GM04503 (cell line): ENCODE data around the gene WDR82.
A peak's percentile ranks its signal among the peaks of the same experiment; 100 is the strongest.

Experiments
- DNase-seq: peaks from one replicate; pipeline ENCODE4 v3.0.0-alpha.2; 2012; ENCODE audit warnings: low read depth

WDR82 gene

DNA sequence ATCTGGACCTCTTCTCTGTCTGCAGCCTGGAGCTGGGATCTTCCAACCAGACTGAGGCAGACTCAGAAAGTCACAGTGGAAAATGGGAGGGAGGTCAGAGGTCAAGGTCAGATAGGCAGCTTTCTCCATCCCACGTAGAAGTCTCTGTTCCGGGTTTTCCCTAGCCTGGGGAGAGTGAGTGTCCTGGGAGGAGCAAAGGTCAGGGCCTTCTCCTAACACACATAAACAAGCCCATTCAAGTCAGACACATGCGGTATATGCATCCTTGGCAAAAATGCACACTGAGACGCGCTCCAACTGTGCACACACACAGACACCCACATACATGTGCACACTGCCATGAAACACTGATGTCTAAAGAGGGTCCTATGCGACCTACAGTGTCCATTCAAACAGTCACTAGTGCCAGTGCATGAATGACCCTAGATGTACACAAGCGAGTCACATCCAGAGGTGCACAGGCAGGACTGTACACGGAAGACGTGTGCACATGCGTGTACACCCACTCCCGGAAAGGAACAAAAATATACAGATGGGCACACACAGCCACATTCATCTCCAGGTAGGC is 40.2 kb downstream of the WDR82 start:
- DNase-seq, result no peak

DNA sequence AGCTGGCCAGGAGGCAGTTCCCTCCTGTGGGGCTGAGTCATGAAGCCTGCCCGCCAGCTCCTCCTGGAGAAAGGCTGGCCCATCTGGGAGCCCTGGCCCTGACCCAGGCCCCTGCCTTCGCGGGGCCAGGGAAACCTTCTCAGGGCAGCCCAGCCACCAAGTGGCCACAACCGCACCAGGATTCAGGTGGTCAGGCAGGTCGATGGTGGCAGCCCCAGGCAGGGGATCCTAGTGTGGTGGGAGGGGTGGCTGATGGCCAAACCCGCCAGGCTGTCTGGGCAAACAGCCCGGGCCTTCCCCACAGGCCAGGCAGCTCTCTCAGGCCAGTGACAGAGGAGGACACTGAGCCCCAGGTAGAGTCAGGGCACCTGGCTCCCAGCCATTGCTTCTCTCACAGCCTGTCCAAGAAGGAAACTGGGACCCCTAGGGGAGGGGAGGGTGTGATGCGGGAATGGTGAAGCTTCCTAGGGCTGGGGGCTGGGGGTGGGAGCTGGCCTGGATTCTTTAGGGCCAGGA is 40.7 kb downstream of the WDR82 start:
- DNase-seq, result no peak

DNA sequence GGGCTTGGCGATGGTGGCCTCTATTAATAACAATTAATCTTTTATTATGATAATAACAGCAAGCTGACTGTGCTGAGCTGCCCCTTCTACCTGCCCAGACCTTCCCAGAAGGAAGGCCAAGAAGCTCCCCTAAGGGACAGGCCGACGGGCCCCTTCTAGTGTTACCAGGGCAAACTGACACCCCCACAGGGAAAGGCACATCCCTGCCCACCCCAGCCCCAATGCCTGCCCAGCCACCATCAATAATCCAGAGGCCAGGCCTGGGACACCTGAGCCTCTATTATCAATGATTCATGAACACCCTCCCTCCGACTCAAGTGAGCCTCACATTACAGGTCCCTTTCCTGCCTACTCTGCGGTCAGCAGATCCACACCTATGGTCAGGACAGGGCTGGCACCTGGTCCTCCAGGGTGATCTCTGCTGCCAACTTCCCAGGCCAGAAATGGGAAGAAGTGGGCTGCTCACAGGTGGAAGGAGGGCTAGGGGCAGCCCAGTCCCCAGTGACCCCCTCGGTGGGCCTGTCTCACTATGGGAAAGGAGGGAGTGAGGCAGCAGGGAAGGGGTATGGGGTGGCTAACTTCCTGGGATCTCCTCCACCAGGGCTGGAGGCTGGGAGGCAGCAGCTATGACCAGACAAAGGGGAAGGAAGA is 41.3 kb downstream of the WDR82 start:
- peak; percentile 67 for DNase-seq

DNA sequence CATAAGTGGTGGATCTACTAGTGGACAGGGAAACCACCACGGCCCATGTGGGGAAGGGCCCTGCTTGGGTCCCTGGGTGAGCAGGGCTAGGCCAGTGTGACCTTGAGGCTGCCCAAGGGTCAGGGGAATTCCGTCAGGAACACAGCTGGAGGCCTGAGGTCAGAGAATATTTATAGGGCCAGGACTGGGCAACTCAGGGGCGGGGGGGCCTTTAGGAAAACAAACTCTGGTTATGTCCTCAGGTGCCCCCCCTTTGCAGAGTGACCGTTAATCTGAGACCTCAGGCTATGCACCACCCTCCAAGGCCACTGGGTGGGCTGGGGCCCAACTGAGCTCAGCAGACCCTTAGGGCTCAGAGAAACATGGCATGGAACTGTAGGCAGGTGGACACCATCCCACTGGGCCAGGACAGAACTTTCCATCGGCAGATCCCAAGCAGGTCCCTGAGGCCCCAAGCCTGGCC is 42.0 kb downstream of the WDR82 start:
- no peak for DNase-seq

DNA sequence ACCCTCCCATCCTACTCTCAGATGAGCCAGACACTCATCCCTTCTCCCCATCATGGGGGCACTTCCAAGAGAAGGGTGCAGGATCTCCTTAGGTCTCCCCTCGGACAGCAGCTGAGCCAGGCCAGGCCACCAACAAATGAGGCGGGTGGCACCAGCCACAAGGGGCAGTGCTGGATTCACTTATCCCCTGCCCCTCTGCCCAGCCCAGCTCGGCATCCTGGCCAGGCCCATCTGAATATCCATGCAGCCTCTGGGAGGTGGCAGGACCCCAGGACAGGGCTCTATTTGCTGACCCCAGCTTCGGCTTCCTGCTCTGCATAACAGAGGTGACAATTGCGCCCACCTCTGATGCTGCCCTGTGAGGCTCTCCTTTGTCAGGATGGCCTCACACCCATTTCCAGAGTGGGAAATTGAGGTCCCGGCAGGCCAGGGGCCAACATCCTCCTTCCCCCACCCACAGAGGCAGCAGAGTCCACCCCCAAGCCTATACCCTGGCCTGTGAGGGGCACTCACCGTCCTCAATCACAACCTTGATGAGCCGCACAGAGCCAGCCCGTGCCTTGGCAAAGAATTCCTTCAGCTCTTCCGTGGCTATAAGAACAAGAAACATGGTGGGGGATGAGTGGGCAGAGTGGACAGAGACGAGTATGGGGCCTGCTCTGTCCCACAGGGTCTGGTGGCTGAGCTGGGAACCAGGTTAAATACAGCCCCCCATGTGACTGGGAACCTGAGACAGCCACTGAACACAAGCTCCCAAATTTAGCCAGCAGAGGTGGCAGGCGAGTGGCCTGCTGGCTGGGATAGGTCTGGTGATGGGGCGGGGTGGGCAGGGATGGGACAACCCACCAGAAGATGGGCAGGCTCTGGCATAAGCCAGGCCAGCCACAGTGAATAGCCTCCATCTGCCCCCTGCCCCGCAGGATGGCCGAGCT is 43.7 kb downstream of the WDR82 start:
- DNase-seq, result no peak

DNA sequence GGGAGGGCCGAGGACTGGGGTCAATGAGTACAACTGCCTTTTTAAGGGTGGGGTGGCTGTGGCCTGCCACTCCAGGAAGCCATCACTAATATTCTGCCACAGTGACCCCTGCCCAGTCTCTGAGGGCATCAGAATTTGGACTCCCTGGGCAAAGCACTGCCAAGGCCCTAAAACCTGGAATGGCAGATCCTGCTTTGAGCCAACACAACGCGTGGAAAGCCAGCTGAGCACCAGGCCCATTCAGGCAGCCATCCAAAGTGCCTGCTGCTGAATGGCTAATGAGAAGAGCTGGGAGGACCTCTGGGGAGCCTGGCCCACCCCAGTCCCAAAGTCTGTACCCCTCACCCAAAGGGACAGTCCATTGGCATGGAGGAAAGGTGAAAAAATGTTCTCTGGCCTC is 44.5 kb downstream of the WDR82 start:
- no peak for DNase-seq

DNA sequence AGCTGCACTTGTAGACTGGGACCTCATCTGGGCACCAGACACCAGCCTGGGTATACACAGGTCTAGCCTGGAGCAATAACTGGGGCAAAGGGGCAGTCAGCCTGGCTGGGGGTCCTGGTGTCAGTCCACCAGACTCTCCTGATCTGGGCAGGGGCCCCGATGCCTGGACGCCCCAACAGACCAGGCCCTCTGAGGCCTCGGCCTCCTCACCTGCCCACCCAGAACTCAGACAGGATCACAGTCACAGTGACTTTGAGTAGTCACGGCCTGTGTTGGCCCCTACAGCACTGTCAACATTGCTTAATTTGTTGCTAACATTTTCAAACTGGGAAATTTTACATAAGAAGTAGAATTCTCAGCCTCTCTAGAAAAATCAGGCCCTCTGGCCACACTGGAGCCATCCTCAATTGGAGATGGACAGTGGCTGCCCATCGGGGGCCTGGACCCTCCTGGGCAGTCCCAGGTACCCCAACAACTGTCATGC is 45.3 kb downstream of the WDR82 start:
- DNase-seq, result no peak

DNA sequence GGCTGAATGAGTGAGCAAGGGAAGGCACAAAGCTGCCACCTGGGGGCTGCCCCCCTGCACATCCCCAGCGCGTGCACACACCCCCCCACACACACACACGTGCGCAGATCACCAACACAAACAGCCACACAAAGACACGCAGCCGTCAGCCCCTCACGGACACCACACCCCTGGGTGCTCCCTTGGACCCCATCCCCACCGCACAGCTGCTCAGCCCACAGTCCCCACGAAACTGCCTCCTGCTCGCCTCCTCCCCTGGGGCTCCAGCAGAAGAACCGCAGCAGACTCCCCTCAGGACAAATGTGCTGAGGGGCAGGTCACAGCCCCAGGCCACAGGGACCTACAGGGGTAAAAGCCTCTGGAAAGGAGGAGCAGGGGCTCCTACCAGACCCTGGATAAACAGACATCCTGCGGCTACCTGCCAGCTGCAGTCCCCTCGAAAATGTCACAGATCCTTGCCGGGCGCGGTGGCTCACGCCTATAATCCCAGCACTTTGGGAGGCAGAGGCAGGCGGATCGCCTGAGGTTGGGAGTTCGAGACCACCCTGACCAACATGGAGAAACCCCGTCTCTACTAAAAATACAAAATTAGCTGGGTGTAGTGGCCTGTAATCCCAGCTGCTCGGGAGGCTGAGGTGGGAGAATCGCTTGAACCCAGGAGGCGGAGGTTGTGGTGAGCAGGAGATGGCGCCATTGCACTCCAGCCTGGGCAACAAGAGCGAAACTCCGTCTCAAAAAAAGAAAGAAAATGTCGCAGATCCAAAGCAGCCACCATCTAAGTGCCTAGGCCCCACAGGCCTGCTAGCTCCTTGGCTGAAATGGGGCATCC is 46.0 kb downstream of the WDR82 start:
- no peak for DNase-seq

DNA sequence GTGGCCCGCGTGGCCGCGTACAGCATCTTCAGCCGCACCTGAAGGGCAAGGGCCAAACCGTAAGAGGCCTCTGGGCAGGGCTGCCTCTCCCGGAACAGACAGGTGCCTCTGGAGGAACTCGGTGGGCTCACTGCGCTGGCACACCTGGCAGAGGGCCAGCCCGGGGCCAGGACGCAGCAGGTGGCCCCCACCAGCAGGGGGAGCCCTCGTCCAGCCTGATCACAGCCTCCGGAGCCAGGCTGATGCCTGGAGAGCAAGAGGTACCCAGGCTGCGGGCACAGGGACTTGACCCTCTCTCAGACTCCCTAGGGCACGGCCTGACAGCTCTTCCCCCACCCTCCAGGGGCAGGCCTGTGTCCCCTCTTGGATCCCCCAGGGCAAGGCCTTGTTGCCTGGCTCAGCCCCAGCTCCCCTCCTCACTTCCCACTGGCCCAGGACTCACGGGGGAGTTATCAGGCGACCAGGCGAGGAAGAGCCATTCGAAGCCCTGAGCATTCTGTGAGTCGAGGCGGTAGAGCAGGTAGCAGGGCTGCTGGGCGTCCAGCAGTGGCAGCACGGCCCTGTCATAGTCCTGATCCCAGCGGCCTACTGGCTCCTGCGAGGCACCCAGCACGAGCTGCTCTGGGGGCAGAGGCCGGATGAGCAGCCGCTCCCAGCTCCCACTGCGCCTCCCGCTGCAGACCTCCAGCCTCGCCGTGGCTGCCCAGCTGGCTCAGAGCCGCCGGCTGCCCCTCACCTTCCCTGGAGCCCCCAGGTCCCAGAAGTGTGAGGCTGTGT is 46.8 kb downstream of the WDR82 start:
- no peak for DNase-seq

DNA sequence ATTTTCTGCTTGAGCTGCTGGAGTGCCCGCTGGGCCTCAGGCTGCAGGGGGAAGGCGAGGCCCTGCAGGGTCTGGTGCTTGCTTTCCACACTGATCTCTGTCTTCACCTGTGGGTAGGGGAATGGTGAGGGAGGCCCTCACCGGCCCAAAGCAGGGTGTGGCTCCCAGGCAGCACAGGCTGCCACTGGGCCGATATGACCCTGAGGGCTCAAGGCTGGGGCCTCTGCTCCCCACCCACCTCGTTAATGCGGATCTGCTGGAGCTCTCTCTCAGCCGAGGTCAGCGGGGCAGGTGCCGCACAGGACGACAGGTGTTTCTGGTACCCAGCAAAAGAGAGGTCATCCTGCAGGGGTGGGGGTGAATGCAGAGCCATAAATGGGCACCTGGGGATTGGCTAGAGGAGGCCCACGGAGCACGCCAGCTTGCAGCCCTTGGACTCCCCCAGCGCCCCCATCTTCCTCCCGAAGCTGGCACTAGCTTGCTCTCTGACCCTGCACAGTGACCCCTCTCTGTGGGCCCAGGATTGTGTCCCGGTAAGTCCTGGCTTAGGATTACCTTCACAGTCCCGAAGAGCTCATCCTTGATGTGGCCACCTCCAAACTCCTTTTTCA is 47.5 kb downstream of the WDR82 start:
- DNase-seq, result no peak

DNA sequence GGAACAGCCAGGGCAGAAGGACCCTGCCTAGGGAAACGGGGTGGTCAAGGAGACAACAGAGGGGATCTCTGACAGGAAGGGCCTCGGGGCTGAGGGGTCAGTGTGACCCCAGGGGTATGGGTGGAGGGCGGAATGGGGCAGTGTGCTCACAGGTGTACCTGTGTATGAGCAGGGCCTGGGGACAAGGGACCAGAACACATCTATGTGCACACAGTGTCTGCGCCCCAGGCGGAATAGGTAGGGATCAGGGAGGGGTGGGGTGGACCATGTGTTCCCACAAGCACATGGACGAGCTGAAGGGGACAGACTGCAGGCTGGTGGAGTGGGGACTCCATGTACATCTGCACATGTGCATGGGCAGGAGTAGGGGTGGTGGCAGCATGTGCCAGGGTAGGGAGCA is 48.0 kb downstream of the WDR82 start:
- no peak for DNase-seq

DNA sequence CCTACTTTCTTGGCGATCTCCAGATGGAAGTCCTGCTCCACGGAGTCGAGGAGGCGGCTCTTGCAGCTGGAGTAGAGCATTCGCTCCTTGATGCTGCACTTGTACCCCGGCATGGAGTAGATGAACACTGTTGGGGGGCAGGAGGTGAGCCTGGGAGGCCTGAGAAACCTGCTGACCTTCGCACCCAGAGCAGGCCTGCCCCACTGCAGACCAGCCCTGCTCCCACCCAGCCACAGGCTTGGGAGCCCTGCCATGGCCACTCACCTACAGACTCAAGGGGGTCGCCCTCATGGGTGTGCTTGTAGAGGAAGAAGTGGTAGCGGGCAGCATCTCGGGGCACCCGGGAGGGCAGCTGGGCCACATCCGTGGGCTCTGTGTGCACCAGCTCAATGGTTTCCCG is 48.8 kb downstream of the WDR82 start:
- DNase-seq, result no peak

DNA sequence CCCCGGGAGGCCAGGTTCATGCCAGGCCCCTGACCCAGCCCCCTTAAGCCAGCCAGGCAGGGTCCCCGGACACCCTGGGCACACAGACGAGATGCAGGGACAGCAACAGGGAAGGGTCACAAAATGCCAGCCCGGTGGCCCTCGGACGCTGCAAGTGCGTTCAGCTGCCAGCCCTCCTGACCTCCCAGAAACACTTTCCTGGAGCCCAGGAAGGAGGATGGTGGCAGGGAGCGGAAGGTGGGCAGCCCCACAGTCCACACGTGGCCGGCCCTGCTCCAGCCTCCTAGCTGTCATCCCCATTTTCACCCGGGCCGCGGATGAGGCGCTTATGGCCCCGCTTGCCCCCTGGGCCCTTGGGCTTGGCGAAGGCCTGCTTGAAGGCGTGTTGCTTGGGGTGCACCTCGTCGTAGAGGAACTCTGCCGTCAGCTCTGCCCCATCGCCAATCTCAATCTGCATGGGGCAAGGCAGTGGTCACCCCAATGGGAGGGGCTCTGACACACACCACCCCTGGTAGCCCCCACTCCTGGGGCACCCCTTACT is 49.6 kb downstream of the WDR82 start:
- no peak for DNase-seq

DNA sequence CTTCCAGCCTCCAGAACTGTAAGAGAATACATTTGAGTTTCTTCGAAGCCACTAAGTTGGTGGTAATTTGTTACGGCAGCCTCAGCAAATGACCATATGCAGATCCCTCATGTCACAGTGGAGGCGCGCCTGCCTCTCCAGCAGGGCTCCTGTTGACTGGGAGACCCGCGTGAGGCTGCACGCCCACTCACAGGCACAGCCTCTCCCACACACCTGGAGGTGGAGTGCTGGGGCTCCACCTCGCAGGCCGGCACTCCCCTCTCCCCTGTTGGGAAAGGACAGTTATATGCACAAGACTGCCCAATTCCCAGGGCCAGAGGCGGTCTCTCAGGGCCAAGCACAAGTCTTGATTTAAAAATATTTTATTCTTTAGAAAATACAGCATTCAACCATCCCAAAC is 50.2 kb downstream of the WDR82 start:
- DNase-seq, result no peak

DNA sequence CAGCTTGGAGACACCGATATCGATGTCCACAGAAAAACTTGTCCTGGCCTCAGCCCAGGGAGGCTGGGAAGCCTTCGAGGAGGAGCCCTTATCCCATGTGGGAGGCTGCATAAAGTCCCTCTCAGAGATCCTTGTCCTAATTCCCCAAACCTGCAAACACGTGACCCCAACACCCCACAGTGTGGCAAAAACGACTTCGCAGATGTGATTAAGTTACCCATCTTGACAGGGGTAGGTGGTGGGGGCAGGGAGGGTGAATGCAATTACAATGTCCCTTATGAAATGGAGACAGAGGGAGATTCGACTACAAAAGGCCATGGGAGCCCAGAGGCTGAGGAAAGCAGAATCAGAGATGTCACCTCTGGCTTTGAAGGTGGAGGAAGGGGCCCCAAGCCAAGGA is 50.7 kb downstream of the WDR82 start:
- no peak for DNase-seq

DNA sequence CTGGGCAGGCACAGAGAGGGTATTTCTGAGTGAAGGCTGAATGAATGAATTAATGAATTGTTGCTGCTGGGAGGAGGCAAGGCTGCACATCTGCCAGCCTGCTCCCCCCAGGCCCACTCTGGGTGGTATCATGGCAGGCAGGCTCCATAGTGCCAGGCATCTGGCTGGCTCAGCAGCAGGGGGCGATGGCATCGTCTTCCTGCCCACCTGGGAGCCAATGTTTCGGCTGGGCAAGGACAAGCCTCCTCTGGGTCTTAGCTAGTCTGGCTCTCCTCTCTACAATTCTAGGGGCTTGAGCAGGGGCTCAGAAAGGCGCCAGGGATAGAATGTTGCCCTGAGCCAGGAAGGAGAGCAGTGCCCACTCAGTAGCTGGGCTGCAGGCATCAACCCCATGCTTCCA is 51.3 kb downstream of the WDR82 start:
- DNase-seq, result no peak

DNA sequence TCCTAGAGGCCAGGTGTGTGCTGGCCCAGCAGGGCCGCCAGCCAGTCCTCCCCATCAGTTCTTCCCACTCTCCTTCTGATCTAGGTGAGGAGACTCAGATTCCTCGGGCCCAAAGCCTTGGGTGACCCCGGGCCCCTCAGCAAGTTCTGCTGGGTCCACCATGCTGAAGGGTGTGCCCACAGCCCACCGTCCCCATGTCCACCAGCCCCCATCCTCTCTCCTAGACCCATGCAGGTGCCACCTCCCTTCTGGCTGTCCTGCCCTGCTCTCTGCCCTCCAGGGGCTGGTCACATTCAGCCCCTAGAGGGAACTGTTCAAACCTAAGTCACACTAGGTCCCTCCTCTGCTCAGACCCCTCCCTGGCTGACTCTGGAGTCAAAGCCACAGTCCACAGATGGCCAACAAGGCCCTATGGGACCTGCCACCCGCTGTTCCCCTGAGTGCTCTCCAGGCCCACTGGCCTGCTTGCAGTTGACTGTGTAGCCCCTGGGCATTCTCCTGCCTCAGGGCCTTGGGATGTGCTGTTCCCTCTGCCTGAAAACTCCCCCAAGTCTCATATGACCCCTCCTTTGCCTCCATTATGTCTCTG is 52.1 kb downstream of the WDR82 start:
- DNase-seq, result no peak

DNA sequence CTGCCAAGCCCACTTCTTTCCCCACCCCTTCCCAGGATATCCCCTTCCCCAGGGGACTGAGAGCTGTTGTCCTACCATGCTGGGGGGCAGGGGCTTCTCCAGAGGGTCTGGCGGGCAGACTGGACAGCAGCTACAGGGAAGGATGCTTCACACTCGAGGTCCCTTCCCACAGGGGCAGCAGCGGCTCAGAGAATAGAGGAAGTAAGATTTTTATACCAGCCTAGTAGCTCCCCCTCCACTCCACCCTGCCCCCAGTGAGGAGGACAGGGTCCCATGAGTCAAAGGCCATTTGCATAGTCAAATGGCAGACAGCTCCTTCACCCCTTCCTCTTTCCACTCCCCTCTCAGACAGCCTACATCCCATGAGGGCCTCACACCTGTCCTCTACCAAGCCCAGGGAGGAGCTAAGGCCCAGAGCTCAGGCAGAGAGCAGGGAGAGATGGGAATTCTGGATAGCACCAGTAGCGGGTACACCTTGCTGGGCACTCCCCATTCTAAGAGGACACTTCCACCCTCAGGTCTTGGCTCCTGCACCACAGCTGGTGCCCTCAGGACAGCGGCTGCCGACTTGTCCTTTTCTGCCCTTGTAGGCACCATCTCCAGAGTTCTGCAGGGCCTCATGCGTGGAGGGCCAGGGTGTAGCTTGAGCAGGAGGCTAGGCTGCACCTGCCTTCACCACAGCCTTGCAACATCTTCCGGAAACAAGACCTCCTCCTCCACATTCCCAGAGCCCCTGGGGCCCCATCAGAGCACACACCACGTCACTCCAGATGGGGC is 52.8 kb downstream of the WDR82 start, which contains the start of gene TLR9:
TLR9 (minus strand) TSS at position 194 of the 777 bp plus-strand sequence; CDS start at position 78, 116 bp downstream.
- no peak for DNase-seq
